K562 (cell line): Measurements from ENCODE around the gene ITPR2. TPM values are rescaled to one million over a fixed set of nuclear protein-coding genes. Genes with fewer than 3 reads are reported as not detected.

ENCODE experiments used
- ASH1L ChIP-seq: fragments of 450-650 bp; IDR thresholded peaks from 2 replicates; pipeline ENCODE4 v1.6.1; 2018; ENCODE audit warnings: borderline replicate concordance, mild to moderate bottlenecking, low read depth; ENCODE audit not compliant: partially characterized antibody
- RREB1 ChIP-seq: fragments of 250-450 bp; sonication (Bioruptor Pico); IDR thresholded peaks from 2 replicates; pipeline ENCODE4 v1.4.0; 2020
- ZNF274 ChIP-seq: IDR thresholded peaks from 2 replicates; pipeline ENCODE4 v1.6.1; 2011; ENCODE audit warnings: low read depth, mild to moderate bottlenecking, low read length, moderate library complexity, borderline replicate concordance
- polyA plus RNA-seq, 8 experiments: library from polyadenylated mRNA; depleted of rRNA in 4 of 8; stranded (reverse) in 5 of 8; unstranded in 3 of 8; fragments of >200 nt; fragmentation: Nextera tagmentation in 2 of 8; fragmentation: Illumina TruSeq in 1 of 8; extraction: Ambion mirVana in 2 of 8; extraction: Trizol in 1 of 8; gene quantifications; 2 replicates each; pipeline versions ENCODE4 v1.2.1 to v1.2.3, GENCODE V29; 2011 to 2014; ENCODE audit warnings: inconsistent platforms in 1 of 8, missing spikeins in 1 of 8
- total RNA-seq, 7 experiments: library from RNA; depleted of rRNA in 6 of 7; stranded (reverse); fragments of >200 nt in 6 of 7; fragmentation: Illumina TruSeq in 2 of 7; extraction: Trizol in 2 of 7; gene quantifications; 2 replicates each; pipeline versions ENCODE4 v1.2.1 to v1.2.3, GENCODE V29; 2011 to 2021; ENCODE audit warnings: low replicate concordance in 1 of 7

ITPR2 gene
- total and polyA plus RNA-seq, 9 of the 15 experiments (the other 6 are each of a cell fraction or from before 2014, with no cell fraction given), result 0.21 to 3.3 (median 0.95) TPM

GRCh38 chr12:26809611-26810285, 23.2 kb downstream of the ITPR2 start (continued):
- TF ChIP-seq ZNF274 (no peak), RREB1 (no peak), ASH1L (no peak)
- TF ChIP-seq, all 486 proteins: peak for 0
